HG03039 (cell line): ENCODE data around the gene GNAO1.

Experiments
- ATAC-seq: cut with Tn5 transposase; IDR thresholded peaks from one replicate; pipeline ENCODE4 v1.9.1; 2021; ENCODE audit warnings: mild to moderate bottlenecking, moderate library complexity; ENCODE audit not compliant: unreplicated experiment

GNAO1 gene

DNA sequence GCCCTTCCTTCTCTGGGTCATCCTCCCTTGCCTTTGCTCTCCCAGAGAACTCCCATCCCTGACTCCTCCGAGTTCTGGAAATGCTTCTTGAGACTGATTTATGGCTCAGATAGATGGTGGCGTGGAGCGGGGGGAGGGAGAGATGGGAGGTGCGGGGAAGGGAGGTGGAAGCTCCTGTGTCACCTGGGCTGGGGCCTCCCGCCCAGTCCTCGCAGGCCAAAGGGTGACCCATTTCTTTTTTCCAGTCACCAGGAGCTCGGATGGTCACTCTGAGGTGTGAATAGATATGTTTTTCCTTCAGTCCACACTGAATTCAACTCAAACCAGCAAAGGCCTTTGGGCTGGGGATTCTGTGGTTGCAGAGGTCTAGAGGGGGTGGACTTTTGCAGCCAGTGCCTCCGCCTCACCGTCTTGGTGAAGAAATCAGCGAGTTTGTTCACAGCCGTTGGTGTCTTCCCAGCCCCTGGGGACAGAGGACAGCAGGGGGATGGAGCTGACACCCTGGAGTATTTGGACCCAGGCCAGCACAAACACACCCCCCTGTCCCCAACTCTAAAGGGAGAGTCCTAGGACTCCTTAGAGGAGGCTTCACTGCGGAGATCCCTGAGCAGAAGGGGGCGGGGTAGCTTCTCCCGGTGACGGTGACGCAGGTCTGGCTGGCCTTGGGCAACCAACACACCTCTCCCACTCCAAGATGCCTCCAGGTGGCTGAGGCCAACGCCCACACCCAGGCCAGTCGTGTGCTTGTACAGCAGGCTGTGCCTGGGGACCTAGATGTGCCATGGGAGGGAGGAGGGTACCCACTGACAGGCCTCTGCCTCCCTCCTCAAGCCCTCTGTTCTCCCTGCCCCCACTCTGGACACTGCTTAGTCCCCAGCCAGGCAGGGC is 153.5 kb downstream of the GNAO1 start:
- ATAC-seq: no peak

DNA sequence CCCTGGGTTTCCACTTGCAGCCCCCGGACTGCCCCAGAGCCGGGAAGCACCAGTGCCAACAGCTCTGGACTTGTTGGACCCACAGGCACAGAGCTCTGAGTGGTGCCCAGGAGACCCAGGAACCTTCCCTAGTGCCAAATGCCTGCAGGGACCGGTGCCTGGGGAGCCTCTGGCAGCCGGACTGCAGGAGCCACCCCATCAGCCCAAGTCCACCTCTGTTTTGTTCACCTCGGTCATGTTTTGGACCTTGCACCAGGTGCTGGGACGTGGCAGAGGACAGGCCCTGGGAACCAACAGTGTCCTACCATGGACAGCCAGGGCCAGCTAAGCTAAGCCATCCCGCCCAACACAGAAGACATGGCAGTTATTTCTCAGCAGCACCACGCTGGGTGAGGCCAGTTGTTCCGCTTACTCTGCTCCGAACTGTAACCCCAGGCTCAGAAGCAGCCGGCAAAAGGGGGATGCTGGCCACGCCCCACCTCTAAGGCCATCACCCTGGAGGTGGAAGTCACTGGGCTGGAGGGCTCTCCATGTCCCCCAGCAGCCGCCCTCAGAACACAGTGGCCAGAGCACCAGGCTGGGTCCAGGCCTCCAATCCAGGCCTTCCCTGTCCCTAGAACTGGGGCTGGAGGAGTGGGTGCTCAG is 154.2 kb downstream of the GNAO1 start:
- ATAC-seq: no peak

DNA sequence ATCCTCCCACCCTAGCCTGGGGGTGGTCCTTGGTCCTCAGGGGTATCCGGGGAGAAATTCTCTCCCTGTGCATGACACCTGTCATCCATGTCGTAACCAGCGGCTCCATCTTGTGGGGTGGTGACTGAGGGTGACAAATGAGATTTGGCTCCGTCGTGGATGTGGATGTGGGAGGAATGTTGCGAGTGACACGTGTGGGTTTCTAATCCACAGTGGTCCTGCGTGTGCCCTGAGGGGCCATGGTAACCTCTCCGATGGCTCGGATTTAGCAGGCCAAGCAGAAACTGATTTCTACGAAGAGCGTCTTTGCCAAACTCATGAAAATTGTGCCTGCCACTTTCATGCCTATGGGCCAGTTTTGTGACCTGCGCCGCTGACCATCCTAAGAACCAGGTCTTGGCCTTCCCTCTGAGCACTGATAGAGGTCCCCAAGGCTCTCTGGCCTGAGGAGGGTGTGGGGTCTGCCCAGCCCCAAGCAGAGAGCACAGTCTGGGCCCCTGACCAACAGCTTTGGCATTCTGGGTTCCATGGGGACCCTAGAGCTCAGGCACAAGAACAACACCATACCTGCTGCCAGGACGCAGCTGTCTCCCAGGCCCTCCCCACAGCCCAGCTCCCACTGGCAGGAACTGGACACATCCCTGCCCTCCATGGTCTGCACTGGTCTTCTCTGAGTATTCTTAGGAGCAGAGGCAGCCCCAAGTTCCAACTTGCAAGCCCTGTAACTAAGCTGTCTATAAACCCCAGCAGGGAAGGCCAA is 155.0 kb downstream of the GNAO1 start:
- no peak for ATAC-seq

DNA sequence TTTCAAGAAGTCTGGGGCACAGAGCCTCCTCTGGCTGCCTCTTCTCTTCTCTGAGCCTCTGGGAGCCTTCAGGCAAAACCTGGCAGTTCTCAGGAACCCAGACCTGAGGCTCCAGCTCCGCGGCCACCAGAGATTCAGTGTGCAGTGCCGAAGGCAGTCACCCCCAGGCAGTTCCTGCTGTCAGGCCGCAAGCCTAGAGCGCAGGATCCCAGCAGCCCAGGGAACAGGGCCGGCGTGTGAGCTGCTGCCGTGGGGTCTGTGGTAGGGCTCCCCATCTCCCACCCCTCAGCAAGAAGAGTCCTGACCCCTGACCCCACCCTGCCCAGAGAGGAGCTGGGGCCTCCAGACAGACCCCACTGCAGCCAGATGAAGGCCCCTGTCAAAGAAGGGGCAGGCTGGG is 155.9 kb downstream of the GNAO1 start:
- no peak for ATAC-seq

DNA sequence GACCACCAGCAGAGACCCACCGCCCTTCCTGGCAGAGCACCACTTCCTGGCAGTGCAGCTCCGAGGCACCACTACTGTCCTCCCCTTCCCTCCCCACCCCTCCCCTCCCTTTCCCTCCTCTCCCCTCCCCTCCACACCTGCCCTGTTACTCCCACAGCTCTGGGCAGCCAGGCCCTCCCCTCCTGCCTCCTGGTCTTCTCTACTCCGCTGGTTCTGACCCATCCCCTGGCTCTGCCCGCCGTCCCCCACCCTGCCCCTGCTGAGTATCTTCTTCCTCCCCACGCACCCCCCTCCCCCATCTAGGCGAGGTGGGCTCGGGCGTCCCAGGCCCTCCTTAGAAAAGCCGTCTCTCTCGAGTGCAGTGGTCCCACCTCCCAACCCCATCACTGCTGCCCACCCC is 156.4 kb downstream of the GNAO1 start:
- no peak for ATAC-seq

DNA sequence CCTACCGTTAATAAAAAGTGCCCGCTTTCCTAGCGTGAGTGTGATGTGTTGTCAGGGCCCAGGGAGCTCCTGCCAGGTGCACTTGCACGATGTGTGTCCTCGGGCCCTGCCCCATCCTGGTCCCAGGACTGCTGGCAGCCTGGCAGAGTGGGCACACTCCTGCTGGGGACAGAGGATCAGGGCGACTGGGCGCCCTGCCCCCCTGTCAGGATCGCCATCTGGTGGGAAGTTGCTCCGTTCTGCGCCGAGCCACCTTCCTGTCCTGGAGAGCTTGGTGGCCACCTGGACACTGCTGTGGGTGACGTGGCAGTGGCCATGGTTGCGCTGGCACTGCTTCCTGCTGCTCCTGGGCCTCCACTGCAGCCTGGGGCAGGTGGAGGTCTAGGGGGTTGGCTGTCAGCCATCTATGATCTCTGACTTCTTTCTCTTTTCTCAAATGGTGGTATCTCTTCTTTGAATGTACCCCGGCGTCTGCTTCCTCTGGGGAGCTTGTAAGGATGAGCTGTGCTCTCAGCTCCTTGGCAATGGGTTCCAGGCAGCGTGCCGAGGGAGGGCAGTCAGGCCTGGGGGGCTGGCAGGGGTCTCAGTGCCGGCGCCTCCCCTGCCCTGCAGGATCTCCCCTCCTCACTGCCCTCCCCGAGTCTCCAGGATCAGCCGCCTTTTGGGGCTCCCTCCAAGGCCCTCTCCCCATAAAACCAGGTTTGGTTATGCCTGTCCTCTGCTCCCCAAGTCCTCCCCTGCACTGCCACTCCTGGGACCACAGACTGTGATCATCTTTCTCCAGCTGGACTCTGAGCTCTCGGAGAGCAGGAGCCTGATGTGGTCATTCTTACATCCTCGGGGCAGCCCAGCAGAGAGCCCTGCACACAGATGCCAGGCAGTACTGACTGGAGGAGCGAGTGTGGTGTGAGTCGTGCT is 157.1 kb downstream of the GNAO1 start:
- ATAC-seq: no peak

DNA sequence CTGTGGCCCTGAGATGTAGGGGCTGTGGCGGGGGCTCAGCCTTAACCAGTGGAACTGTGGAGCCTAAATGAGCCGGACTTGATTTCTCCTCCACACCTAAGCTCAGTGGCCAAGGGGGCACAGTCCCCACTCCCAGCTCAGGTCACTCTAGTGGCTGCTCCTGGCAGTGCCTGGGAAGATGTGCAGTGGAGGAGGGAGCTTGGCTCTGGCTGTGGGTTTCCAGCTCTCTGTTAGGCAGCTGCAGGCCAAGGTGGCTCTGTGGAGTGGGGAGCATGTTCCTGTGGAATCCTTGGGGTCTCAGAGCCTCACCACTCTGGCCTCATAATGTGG is 157.8 kb downstream of the GNAO1 start:
- no peak for ATAC-seq

DNA sequence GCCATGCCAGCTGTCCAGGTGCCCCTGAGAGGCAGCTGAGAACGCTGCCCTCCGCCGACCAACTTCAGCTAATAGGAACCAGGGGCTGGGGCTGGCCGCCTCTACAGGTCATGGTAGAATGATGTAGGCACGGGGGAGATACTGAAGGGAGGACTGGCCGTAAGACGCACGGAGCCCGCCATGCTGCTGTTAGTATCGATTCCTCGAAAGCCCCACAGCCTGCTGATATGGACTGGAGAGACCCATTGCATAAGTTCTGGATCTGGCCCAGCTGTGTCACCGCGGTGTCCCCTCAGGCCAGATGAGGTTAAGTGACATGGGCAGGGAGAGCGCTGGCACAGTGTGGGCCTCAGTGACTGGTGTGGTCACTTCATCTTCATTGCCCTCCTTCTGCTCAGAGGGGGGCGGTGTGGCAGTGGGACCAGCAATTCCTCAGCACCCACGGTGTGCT is 158.4 kb downstream of the GNAO1 start:
- no peak for ATAC-seq

DNA sequence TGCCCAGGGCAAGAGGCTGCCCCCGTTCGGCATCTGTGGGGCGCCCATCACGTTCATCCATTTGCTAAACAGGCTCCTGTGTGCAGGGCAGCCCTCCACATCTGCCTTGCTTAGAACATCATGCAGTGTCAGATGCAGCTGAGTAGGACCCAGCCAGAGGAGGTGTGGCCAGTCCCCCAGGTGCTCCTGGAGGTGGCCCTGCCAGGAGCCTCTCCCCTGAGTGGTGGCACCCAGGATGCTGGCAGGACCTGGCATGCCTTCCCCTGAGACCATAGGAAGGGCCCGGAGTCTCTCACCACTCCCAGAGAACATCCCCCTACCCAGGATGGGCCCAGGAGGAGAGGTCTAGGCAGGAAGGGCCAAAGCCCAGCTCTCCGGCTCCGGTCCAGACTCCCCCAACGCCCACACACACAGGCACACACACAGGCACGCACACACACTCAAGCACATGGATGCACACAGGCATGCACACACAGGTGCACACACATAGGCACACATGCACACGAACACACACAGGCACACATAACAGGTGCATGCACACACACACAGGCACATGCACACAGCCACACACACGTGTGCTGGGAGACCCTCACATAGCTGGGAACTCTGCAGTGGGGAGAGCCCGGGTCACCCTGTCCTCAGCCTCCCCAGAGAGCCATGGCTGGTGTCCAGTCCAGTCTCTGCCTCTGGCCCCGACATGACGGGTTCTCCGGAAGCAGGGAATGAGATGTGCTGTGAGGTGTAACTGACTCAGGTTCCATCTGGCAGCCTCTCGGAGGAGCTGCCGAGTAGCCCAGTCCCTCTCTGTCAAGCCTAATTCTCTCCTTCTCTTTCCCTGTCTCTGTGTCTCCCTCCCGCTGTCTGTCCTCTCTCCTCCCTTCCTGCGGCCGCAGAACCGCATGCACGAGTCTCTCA is 159.5 kb downstream of the GNAO1 start:
- no peak for ATAC-seq

DNA sequence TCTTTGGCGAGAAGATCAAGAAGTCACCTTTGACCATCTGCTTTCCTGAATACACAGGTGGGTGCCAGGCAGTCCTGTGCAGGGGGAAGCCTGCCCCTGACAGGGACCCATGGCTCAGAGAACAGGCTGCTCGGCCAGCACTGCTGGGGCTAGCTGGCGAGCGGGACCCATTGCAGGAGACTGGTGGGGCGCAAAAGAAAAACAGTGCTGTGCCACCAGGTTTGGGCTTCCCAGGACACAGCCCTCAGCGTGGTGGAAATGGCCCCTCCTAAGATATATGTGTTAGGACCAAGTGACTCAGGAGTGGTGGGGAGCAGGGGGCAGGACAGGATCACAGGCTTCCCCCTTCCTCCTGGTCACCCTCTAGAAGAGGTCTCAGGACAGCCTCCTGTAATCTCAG is 160.2 kb downstream of the GNAO1 start:
- ATAC-seq: no peak

DNA sequence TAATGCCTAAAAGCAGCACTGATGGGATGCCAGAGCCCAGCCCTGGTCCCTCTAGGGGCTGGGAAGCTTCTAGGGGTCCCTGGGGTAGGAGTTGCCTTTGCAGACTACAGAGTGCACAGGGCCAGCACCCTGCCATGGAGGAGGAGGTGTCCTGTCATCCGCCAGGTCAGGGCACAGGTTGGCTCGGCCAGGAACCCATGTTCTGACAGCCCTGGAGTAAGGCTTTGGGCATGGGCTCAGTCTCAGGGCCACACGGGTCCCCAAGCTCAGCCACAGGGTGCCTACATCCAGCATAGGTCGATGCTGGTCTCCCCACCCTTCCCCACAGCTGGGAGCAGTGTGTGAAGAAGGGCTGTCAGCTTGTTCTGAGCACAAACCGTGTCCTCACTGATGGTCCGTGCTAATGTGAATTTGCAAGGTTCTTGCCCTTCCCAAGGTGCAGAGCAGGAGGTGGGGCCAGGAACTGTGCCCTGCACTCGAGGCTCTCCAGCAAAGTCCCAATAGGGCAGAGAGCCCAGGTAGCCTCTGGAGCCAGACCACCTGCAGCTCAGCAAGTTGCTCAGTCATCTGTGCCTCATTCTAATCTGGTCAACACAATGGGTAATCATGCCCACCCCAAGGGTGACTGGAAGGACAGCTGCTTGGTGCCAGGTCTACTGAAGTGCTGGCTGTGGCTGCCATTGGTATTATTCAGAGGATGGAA is 161.2 kb downstream of the GNAO1 start:
- no peak for ATAC-seq

DNA sequence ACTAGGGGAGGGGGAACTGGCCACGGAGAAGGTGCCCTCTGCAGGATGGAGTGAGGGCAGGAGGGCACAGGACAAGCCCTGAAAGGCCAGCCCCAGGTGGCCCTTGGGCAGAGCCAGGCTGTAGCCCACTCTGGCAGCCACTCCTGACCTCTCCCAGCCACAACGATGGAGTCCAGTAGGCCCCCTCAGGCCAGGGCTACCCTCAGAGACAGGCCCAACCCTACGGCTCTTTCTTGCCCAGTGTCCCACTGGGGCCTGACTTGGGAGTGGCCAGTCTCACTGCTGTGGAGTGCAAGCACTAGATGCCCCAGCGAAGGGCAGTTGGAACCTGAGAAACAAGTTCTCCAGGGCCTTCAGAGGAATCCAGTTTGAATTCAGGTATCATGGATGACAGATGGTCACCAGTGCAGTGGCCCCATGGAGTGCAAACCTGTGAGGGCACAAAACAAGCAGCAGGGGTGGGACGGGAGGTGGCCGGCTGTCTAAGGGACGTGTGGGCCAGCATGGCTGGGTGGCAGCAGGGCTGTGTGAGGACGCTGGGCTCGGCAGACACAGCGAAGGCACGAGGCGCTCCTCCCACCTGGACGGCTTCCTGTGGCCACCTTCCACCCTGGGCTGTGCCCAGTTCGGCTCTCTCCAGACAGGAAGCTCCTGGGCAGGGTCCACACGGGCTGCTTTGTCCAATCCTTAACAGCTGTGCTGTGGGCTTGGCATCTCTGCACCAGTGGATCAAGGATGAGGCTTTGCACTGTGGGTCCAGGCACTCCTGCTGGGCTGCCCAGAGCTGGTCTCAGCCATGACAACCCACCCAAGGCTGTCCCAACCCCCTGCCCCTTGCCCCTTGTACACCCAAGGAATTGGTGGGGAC is 162.0 kb downstream of the GNAO1 start:
- no peak for ATAC-seq

DNA sequence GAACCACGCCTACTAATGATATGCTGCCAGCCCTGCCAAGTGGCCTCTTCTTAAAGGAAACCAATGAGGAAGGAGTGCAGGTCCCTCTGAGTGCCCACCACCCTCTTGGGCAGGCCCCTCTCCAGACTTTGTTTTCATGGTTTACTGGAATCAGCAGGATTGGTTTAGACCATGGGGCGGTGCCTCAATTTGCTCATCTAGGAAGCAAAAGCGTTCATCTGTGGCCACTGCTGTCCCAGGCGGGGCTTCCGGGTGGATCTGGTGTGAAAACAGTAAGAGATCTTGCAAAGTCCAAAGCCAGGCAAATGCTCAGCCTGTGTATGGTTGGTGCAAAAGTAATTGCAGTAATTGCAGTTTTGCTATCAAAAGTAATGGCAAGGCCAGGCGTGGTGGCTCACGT is 162.7 kb downstream of the GNAO1 start:
- no peak for ATAC-seq

DNA sequence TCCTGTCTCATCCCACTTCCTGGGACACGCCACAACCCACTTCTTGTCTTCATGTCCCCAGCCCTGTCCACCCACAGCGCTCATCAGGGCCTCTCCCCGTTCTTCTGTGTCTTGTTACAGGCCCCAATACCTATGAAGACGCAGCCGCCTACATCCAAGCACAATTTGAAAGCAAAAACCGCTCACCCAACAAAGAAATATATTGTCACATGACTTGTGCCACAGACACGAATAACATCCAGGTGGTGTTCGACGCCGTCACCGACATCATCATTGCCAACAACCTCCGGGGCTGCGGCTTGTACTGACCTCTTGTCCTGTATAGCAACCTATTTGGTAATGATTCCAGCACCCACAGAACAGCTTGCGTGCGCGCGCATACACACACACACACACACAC is 163.5 kb downstream of the GNAO1 start:
- no peak for ATAC-seq

DNA sequence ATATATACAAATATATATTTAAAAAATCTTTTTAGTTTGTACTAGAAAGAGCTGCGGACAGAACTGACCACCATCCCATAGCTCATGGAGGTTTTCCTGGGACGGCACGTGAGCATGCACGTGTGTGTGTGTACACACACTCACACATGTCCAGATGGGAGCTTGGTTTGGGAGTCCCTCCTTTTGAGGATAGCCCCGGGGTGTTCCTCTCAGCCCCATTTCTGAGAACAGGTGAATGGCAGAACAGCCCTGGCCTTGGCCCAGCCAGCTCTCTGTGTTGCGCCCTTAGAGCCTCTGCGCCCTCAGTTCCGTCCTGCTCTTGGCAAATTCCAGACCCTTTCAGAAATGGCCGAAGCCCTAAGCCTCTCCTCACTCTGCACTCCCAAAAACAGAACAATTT is 163.9 kb downstream of the GNAO1 start:
- no peak for ATAC-seq

DNA sequence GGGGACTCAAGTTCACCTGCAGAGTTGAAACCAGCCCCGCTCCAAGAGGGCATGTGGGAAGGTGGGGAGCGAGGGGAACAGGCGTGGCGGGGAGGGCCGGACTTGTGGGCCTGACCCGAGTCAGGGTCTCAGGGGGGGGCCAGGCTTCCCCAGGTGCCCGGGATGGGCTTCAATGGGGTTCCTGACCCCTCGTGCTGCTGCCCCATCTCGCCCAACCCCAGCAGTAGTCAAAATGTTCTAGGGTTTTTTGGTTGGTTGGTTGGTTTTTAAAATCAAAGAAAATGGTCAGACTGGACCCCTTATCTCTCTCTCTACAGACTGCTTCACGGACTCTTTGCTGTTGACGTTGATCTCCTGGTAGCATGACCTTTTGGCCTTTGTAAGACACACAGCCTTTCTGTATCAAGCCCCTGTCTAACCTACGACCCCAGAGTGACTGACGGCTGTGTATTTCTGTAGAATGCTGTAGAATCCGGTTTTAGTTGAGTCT is 164.5 kb downstream of the GNAO1 start:
- no peak for ATAC-seq

DNA sequence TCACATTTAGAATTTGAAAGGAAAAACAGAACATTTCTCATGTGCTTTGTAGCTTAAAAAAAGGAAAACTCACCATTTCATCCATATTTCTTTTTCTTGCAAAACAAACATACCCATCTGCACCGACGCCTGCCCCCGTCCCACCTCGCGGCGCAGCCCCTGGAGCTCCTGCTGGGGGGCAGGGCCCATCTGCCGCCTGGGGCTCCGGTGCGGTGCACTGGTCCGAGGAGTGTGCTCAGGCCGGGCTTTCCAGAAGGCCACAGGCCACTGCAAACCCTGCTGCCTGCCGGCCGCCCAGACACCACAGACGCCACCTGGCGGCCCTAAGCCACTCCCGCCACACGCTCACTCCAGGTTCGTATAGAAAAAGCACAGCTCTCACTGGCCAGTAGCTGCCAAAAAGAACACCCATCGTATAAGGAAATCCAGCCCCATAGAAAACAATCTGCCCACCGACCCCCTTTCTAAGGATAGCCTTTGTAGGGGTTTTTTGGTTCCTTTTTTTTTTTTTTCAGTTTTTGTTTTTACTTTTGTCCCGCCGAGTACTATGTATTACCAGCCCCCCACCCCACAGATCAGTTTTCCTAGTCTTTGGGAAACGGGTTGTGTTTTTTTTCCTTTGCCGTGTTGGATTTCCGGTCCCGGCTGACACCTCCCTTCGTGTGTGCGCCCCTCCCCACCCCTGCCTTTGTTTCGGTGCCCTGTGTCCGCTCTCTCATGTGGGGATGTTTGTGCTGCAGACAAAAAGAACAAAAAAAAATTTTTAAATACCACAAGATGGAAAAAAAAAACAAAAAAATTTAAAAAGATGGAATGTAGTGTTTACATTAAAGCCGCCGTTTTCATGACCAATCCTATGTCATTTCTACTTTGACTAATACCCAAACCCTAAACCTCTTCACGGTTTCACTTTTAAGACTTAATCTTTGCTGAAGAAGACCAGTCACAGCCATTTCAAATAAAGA is 165.3 kb downstream of the GNAO1 start:
- peak; percentile 86 for ATAC-seq
